ENCODE measurements around the gene LY6G5C. TPM values are rescaled to one million over a fixed set of nuclear protein-coding genes. Genes with fewer than 3 reads are reported as not detected.
A peak's percentile ranks its signal among the peaks of the same experiment; 100 is the strongest.

LY6G5C gene
- total and polyA plus RNA-seq, 7 experiments from 2014 or later = 2.4 to 10.2 (median 3.2) TPM

- peaks cover 0 to 6% (median 0%) of the 10 kb centered on the region in 5 donors for H3K27me3 Mint-ChIP-seq
- ATAC-seq (no peak), DNase-seq (no peak)
- ChIA-PET POLR2A (no interaction called here), CTCF (interaction anchor here (0.6 kb wide), 1 partner anchor 532 kb away, joined by 4 read pairs; no protein-coding TSS in a partner anchor)
- Histone ChIP-seq H3K4me3 (ENCODE audit: low read length) (no peak overlapping the region), H3K4me1 (ENCODE audit: control insufficient read depth in 2 of 2, insufficient read depth in 2 of 2, low read length in 2 of 2) (peaks cover 0 to 2% of the 10 kb centered on the region in 2 donors), H3K9me3 (ENCODE audit: control insufficient read depth in 2 of 3, low read length in 3 of 3) (no peaks in the 10 kb centered on the region), H3K36me3 (ENCODE audit: control insufficient read depth in 2 of 3, insufficient read depth in 3 of 3, low read length in 3 of 3) (no peaks in the 10 kb centered on the region), H3K27ac (ENCODE audit: low read depth, low read length) (no peak overlapping the region), H3K27me3 (ENCODE audit: control insufficient read depth in 2 of 2, insufficient read depth in 2 of 2, low read length in 2 of 2) (no peaks in the 10 kb centered on the region)
- H3K9me3 Mint-ChIP-seq = no peaks in the 10 kb centered on the region
- peaks cover 0 to 8% (median 0%) of the 10 kb centered on the region in 5 donors for H3K36me3 Mint-ChIP-seq
- no peak overlapping the region for H3K27ac Mint-ChIP-seq
- intact Hi-C loops (cut with micrococcal nuclease) = no loop called here
- peaks cover 20 to 31% (median 26%) of the 10 kb centered on the region in 7 donors for H3K4me1 Mint-ChIP-seq
- no peak overlapping the region for H3K4me3 Mint-ChIP-seq
Measured at GRCh38 chr6:31722173-31722572, 41.3 kb upstream of the LY6G5C start.

- Mint-ChIP-seq H3K27ac (peak within 1 kb of the TSS in 1 of 9 donors; percentile 9), H3K4me3 (peak within 1 kb of the TSS in 2 of 10 donors; percentile 1 to 2), H3K9me3 (no peaks in the 10 kb centered on the region), H3K4me1 (peaks cover 14 to 24% (median 20%) of the 10 kb centered on the region in 7 donors), H3K36me3 (peaks cover 0 to 5% (median 0%) of the 10 kb centered on the region in 5 donors), H3K27me3 (peaks cover 0 to 6% (median 0%) of the 10 kb centered on the region in 5 donors)
- ChIA-PET CTCF (no interaction called here), POLR2A (no interaction called here)
- H3K27me3 ChIP-seq (ENCODE audit: control insufficient read depth in 2 of 2, insufficient read depth in 2 of 2, low read length in 2 of 2) = no peaks in the 10 kb centered on the region
- ATAC-seq = no peak
- H3K4me1 ChIP-seq (ENCODE audit: control insufficient read depth in 2 of 2, insufficient read depth in 2 of 2, low read length in 2 of 2) = no peaks in the 10 kb centered on the region
- H3K36me3 ChIP-seq (ENCODE audit: control insufficient read depth in 2 of 3, insufficient read depth in 3 of 3, low read length in 3 of 3) = no peaks in the 10 kb centered on the region
- no peak within 1 kb of the TSS for H3K27ac ChIP-seq (ENCODE audit: low read depth, low read length)
- H3K9me3 ChIP-seq (ENCODE audit: control insufficient read depth in 2 of 3, low read length in 3 of 3) = no peaks in the 10 kb centered on the region
- H3K4me3 ChIP-seq (ENCODE audit: low read length) = no peak within 1 kb of the TSS
- intact Hi-C loops (cut with micrococcal nuclease) = no loop called here
- DNase-seq = no peak
Measured at GRCh38 chr6:31721351-31722020, 40.6 kb upstream of the LY6G5C start, which contains the start of gene LY6G6C. Gene LY6G6C (minus strand): TSS chr6:31721746. CDS start chr6:31721679, 67 bp downstream.

- ChIA-PET CTCF (no interaction called here), POLR2A (no interaction called here)
- intact Hi-C loops (cut with micrococcal nuclease) = no loop called here
- ATAC-seq = no peak
- Histone ChIP-seq H3K4me1 (ENCODE audit: control insufficient read depth in 2 of 2, insufficient read depth in 2 of 2, low read length in 2 of 2) (no peaks in the 10 kb centered on the region), H3K4me3 (ENCODE audit: low read length) (no peak overlapping the region), H3K9me3 (ENCODE audit: control insufficient read depth in 2 of 3, low read length in 3 of 3) (no peaks in the 10 kb centered on the region), H3K27me3 (ENCODE audit: control insufficient read depth in 2 of 2, insufficient read depth in 2 of 2, low read length in 2 of 2) (no peaks in the 10 kb centered on the region), H3K27ac (ENCODE audit: low read depth, low read length) (no peak overlapping the region), H3K36me3 (ENCODE audit: control insufficient read depth in 2 of 3, insufficient read depth in 3 of 3, low read length in 3 of 3) (no peaks in the 10 kb centered on the region)
- Mint-ChIP-seq H3K27me3 (peaks cover 0 to 6% (median 0%) of the 10 kb centered on the region in 5 donors), H3K9me3 (no peaks in the 10 kb centered on the region), H3K27ac (peak overlapping the region in 1 of 9 donors; percentile 10), H3K4me3 (no peak overlapping the region), H3K36me3 (no peaks in the 10 kb centered on the region), H3K4me1 (peaks cover 4 to 14% (median 9%) of the 10 kb centered on the region in 7 donors)
- no peak for DNase-seq
Measured at GRCh38 chr6:31720196-31720770, 39.4 kb upstream of the LY6G5C start.

GRCh38 chr6:31719001-31719400 is 38.1 kb upstream of the LY6G5C start:
- Mint-ChIP-seq H3K9me3 (no peaks in the 10 kb centered on the region), H3K36me3 (no peaks in the 10 kb centered on the region), H3K27ac (peak overlapping the region in 1 of 9 donors; percentile 78), H3K4me3 (no peak overlapping the region), H3K27me3 (peaks cover 0 to 10% (median 0%) of the 10 kb centered on the region in 5 donors), H3K4me1 (peaks cover 4 to 14% (median 7%) of the 10 kb centered on the region in 7 donors)
- DNase-seq (no peak), ATAC-seq (no peak)
- no peak overlapping the region for H3K4me3 ChIP-seq (ENCODE audit: low read length)
- no peaks in the 10 kb centered on the region for H3K27me3 ChIP-seq (ENCODE audit: control insufficient read depth in 2 of 2, insufficient read depth in 2 of 2, low read length in 2 of 2)
- no peaks in the 10 kb centered on the region for H3K36me3 ChIP-seq (ENCODE audit: control insufficient read depth in 2 of 3, insufficient read depth in 3 of 3, low read length in 3 of 3)
- CTCF ChIA-PET = no interaction called here
- intact Hi-C loops (cut with micrococcal nuclease) = no loop called here
- no peaks in the 10 kb centered on the region for H3K9me3 ChIP-seq (ENCODE audit: control insufficient read depth in 2 of 3, low read length in 3 of 3)
- POLR2A ChIA-PET = no interaction called here
- H3K4me1 ChIP-seq (ENCODE audit: control insufficient read depth in 2 of 2, insufficient read depth in 2 of 2, low read length in 2 of 2) = no peaks in the 10 kb centered on the region
- no peak overlapping the region for H3K27ac ChIP-seq (ENCODE audit: low read depth, low read length)

- H3K27ac Mint-ChIP-seq = no peak overlapping the region
- POLR2A ChIA-PET = no interaction called here
- no peak overlapping the region for H3K27ac ChIP-seq (ENCODE audit: low read depth, low read length)
- H3K9me3 ChIP-seq (ENCODE audit: control insufficient read depth in 2 of 3, low read length in 3 of 3) = no peaks in the 10 kb centered on the region
- intact Hi-C loops (cut with micrococcal nuclease) = no loop called here
- no peak overlapping the region for H3K4me3 Mint-ChIP-seq
- no peaks in the 10 kb centered on the region for H3K9me3 Mint-ChIP-seq
- DNase-seq (no peak), ATAC-seq (no peak)
- no peak overlapping the region for H3K4me3 ChIP-seq (ENCODE audit: low read length)
- no peaks in the 10 kb centered on the region for H3K4me1 ChIP-seq (ENCODE audit: control insufficient read depth in 2 of 2, insufficient read depth in 2 of 2, low read length in 2 of 2)
- CTCF ChIA-PET = no interaction called here
- no peaks in the 10 kb centered on the region for H3K36me3 ChIP-seq (ENCODE audit: control insufficient read depth in 2 of 3, insufficient read depth in 3 of 3, low read length in 3 of 3)
- H3K27me3 Mint-ChIP-seq = peaks cover 0 to 11% (median 0%) of the 10 kb centered on the region in 5 donors
- H3K27me3 ChIP-seq (ENCODE audit: control insufficient read depth in 2 of 2, insufficient read depth in 2 of 2, low read length in 2 of 2) = no peaks in the 10 kb centered on the region
- peaks cover under 1 to 12% (median 2%) of the 10 kb centered on the region in 7 donors for H3K4me1 Mint-ChIP-seq
- no peaks in the 10 kb centered on the region for H3K36me3 Mint-ChIP-seq
Measured at GRCh38 chr6:31718265-31718664, 37.4 kb upstream of the LY6G5C start.

GRCh38 chr6:31717499-31718222 is 36.8 kb upstream of the LY6G5C start:
- Histone ChIP-seq H3K27ac (ENCODE audit: low read depth, low read length) (no peak overlapping the region), H3K9me3 (ENCODE audit: control insufficient read depth in 2 of 3, low read length in 3 of 3) (no peaks in the 10 kb centered on the region), H3K27me3 (ENCODE audit: control insufficient read depth in 2 of 2, insufficient read depth in 2 of 2, low read length in 2 of 2) (no peaks in the 10 kb centered on the region), H3K4me1 (ENCODE audit: control insufficient read depth in 2 of 2, insufficient read depth in 2 of 2, low read length in 2 of 2) (no peaks in the 10 kb centered on the region), H3K4me3 (ENCODE audit: low read length) (no peak overlapping the region), H3K36me3 (ENCODE audit: control insufficient read depth in 2 of 3, insufficient read depth in 3 of 3, low read length in 3 of 3) (no peaks in the 10 kb centered on the region)
- peak overlapping the region in 2 of 9 donors; percentile 33 to 84 for H3K27ac Mint-ChIP-seq
- ChIA-PET POLR2A (no interaction called here), CTCF (no interaction called here)
- intact Hi-C loops (cut with micrococcal nuclease) = no loop called here
- no peak overlapping the region for H3K4me3 Mint-ChIP-seq
- ATAC-seq = no peak
- no peaks in the 10 kb centered on the region for H3K9me3 Mint-ChIP-seq
- H3K36me3 Mint-ChIP-seq = no peaks in the 10 kb centered on the region
- no peak for DNase-seq
- peaks cover 0 to 14% (median under 1%) of the 10 kb centered on the region in 7 donors for H3K4me1 Mint-ChIP-seq
- H3K27me3 Mint-ChIP-seq = peaks cover 0 to 15% (median 0%) of the 10 kb centered on the region in 5 donors

All from naive thymus-derived CD4-positive, alpha-beta T cell (primary cell).